ENCODE results near the gene SHC2.

The SHC2 gene

DNA sequence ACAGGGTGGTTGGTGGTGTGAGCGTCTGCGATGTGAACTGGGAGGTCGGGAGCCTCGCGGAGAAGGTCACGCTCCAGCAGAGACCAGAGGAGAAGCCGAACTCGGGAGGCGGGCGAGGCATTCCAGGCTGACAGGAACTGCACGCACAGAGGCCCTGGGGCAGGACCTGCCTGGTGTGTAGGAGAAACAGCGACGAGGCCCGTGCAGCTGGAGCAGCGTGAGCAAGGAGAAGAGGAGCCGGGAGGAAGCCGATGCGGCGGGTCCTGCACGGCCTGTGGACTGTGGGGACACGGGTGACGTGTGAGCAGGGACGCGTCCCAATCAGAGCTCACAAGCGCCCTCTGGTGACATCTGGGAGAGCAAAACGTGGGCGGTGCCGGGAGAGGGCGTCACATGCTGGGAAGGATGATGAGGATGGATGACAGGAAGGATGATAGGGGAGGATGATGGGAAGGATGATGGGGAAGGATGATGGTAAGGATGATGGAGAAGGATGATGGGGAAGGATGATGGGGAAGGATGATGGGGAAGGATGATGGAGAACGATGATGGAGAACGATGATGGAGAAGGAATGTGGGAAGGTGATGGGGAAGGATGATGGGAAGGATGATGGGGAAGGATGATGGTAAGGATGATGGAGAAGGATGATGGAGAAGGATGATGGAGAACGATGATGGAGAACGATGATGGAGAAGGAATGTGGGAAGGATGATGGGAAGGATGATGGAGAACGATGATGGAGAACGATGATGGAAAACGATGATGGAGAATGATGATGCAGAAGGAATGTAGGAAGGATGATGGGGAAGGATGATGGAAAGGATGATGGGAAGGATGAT is 19.4 kb upstream of the SHC2 start (continued):
- TF ChIP-seq KLF7 (tag by site-specific recombination; IDR thresholded peaks at IDR 0.05; ENCODE audit: borderline replicate concordance) (peak; percentile 59; the same call in 1 of the 2 replicates), GLI4 (tag by site-specific recombination; IDR thresholded peaks at IDR 0.05) (no peak), KLF8 (tag by site-specific recombination; IDR thresholded peaks at IDR 0.05) (peak; percentile 61), ZNF670 (tag by site-specific recombination; IDR thresholded peaks at IDR 0.05; ENCODE audit: low read depth) (no peak), ZNF366 (tag by site-specific recombination; conservative IDR thresholded peaks at IDR 0.05) (peak; percentile 82), ZNF391 (tag by site-specific recombination; IDR thresholded peaks at IDR 0.05; ENCODE audit: borderline replicate concordance, low read depth) (peak; percentile 53; the same call in 1 of the 2 replicates), ZNF121 (tag by site-specific recombination; IDR thresholded peaks at IDR 0.05) (no peak), GLI2 (tag by site-specific recombination; IDR thresholded peaks at IDR 0.05; ENCODE audit: borderline replicate concordance, low read depth) (no peak), GLIS1 (tag by site-specific recombination; IDR thresholded peaks at IDR 0.05) (no peak), SP7 (tag by site-specific recombination; IDR thresholded peaks at IDR 0.05) (0 out of 2 replicates have a peak, but pooled peaks have one; percentile 40), SALL2 (tag by site-specific recombination; IDR thresholded peaks at IDR 0.05; ENCODE audit: borderline replicate concordance) (no peak), ZXDB (tag by site-specific recombination; IDR thresholded peaks at IDR 0.05) (no peak), ZNF266 (tag by site-specific recombination; IDR thresholded peaks at IDR 0.05; ENCODE audit: low read depth) (no peak), ZNF654 (tag by site-specific recombination; IDR thresholded peaks at IDR 0.05; ENCODE audit: low read depth) (peak; percentile 71), ZNF19 (tag by site-specific recombination; IDR thresholded peaks at IDR 0.05; ENCODE audit: low read depth) (no peak), ZFHX2 (tag by site-specific recombination; conservative IDR thresholded peaks at IDR 0.05) (peak; percentile 92), ZNF529 (tag by site-specific recombination; IDR thresholded peaks at IDR 0.05; ENCODE audit: insufficient replicate concordance) (no peak), KLF9 (tag by site-specific recombination; IDR thresholded peaks at IDR 0.05; ENCODE audit: low read depth) (peak; percentile 88), ZFP41 (tag by site-specific recombination; IDR thresholded peaks at IDR 0.05; ENCODE audit: borderline replicate concordance) (no peak), ZNF514 (tag by site-specific recombination; IDR thresholded peaks at IDR 0.05) (no peak), TRIM28 (IDR thresholded peaks at IDR 0.05; ENCODE audit: borderline replicate concordance, low read length) (no peak)
- TF ChIP-seq, protein P1, sequence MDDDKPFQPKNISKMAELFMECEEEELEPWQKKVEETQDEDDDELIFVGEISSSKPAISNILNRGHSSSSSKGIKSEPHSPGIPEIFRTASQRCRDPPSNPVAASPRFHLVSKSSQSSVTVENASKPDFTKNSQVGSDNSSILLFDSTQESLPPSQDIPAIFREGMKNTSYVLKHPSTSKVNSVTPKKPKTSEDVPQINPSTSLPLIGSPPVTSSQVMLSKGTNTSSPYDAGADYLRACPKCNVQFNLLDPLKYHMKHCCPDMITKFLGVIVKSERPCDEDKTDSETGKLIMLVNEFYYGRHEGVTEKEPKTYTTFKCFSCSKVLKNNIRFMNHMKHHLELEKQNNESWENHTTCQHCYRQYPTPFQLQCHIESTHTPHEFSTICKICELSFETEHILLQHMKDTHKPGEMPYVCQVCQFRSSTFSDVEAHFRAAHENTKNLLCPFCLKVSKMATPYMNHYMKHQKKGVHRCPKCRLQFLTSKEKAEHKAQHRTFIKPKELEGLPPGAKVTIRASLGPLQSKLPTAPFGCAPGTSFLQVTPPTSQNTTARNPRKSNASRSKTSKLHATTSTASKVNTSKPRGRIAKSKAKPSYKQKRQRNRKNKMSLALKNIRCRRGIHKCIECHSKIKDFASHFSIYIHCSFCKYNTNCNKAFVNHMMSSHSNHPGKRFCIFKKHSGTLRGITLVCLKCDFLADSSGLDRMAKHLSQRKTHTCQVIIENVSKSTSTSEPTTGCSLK (tag by site-specific recombination; IDR thresholded peaks at IDR 0.05): no peak
- TF ChIP-seq, protein P2, sequence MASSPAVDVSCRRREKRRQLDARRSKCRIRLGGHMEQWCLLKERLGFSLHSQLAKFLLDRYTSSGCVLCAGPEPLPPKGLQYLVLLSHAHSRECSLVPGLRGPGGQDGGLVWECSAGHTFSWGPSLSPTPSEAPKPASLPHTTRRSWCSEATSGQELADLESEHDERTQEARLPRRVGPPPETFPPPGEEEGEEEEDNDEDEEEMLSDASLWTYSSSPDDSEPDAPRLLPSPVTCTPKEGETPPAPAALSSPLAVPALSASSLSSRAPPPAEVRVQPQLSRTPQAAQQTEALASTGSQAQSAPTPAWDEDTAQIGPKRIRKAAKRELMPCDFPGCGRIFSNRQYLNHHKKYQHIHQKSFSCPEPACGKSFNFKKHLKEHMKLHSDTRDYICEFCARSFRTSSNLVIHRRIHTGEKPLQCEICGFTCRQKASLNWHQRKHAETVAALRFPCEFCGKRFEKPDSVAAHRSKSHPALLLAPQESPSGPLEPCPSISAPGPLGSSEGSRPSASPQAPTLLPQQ (tag by site-specific recombination; IDR thresholded peaks at IDR 0.05): no peak
- TF ChIP-seq, protein P3, sequence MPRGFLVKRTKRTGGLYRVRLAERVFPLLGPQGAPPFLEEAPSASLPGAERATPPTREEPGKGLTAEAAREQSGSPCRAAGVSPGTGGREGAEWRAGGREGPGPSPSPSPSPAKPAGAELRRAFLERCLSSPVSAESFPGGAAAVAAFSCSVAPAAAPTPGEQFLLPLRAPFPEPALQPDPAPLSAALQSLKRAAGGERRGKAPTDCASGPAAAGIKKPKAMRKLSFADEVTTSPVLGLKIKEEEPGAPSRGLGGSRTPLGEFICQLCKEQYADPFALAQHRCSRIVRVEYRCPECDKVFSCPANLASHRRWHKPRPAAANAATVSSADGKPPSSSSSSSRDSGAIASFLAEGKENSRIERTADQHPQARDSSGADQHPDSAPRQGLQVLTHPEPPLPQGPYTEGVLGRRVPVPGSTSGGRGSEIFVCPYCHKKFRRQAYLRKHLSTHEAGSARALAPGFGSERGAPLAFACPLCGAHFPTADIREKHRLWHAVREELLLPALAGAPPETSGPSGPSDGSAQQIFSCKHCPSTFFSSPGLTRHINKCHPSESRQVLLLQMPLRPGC (tag by site-specific recombination; IDR thresholded peaks at IDR 0.05): no peak
- TF ChIP-seq, protein P4, sequence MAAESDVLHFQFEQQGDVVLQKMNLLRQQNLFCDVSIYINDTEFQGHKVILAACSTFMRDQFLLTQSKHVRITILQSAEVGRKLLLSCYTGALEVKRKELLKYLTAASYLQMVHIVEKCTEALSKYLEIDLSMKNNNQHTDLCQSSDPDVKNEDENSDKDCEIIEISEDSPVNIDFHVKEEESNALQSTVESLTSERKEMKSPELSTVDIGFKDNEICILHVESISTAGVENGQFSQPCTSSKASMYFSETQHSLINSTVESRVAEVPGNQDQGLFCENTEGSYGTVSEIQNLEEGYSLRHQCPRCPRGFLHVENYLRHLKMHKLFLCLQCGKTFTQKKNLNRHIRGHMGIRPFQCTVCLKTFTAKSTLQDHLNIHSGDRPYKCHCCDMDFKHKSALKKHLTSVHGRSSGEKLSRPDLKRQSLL (tag by site-specific recombination; IDR thresholded peaks at IDR 0.05): peak; percentile 100

Data from HEK293 (cell line).